A172 (cell line): Measurements from ENCODE around the gene IGSF21. TPM values are rescaled to one million over a fixed set of nuclear protein-coding genes. Genes with fewer than 3 reads are reported as not detected.

Experiments
- DNase-seq: peaks from one replicate; pipeline ENCODE4 v3.0.0-alpha.2; 2015; ENCODE audit warnings: low spot score
- total RNA-seq: library from RNA; depleted of rRNA; stranded (reverse); fragments of >200 nt; shearing (Covaris generic); gene quantifications from 2 replicates; pipeline ENCODE4 v1.2.3, GENCODE V29; 2014

Gene IGSF21
- total RNA-seq, 1 experiment from 2014 or later: not detected

DNA sequence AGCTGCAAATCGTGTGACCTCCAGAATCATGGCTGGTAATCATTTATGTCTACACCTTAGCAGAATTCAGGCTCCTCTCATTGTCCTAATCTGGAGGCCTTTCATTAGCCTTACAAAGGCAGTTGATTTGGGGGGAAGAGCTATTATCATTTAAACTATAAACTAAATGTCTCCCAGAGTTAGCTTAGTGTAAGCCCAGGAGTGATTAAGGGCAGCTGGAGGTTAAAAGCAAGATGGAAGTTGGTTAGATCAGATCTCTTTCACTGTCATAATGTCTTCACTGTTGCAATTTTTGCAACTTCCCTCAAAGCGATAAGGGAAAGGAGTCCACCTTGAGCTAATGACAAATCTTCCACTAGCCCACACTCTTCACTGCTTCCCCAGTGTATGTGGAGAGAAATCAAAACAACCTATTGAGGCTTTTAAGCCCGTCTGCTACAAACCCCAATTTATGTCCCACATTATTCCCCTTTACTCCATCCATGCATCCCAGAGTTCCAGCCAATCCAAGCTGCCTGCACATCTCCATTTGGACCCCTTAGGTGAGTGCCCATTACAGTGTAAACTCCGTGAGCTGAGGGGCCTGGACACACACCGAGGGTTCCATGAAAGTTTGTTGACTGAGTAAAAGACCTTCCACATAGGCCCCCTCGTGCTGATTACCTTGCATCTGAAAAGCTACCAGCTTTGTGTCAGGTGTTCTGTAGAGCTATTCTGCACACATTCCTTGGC, 311.7 kb downstream of the IGSF21 start:
- DNase-seq: no peak

DNA sequence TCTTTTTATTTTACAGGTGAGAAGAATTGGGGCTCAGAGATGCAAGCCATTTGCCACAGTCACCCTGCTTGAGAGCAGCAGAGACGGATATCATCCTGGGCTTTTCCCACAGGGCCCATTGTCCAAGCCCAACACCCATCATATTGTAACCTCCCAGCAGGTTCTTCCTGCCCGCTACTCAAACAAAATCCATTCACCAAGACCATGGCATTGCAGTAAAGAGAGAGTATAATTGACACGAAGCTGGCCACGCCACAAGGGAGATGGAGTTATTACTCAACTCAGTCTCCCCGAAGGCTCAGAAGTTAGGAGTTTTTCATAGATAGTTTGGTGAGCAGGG, 312.2 kb downstream of the IGSF21 start:
- no peak for DNase-seq

DNA sequence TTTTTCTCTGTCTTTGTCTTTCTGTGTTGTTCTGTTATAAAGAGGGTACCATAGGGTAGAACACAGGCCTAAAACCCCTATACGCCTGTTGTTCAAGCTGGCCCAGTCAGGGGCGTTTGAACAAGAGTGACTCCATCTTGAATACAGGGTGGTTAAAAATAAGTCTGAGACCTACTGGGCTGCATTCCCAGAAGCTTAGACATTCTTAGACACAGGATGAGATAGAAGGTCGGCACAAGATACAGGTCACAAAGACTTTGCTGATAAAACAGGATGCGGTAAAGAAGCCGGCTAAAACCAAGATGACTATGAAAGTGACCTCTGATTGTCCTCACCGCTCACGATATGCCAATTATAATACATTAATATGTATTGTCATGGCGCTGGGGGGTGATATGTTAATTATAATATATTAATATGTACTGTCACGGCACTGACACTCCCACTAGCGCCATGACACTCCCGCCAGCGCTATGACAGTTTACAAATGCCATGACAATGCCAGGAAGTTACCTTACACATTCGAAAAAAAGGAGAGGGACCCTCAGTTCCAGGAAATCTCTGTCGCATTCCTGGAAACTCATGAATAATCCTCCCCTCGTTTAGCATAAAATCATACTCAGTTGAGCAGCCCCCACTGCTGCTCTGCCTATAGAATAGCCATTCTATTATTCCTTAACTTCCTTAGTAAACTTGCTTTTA, 314.6 kb downstream of the IGSF21 start:
- DNase-seq: no peak

DNA sequence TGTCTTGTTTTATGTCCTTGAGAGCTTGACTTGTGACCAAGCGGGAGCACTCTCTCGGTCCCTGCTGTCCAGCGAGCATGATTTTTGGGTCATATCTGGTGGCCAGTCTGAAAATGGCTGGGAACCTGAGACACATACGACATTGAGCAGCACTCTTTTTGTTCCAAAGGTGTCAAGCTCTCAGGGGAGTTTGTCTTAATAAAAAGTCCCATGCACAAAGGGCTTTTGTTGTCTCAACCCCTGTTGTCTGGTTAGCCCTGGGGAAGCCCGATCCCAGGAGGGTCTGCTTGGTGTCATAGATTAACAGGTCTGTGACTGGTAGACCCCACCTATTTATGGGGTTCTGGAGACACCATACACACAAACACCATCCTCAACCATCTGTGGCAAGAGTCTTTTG, 315.4 kb downstream of the IGSF21 start:
- no peak for DNase-seq

DNA sequence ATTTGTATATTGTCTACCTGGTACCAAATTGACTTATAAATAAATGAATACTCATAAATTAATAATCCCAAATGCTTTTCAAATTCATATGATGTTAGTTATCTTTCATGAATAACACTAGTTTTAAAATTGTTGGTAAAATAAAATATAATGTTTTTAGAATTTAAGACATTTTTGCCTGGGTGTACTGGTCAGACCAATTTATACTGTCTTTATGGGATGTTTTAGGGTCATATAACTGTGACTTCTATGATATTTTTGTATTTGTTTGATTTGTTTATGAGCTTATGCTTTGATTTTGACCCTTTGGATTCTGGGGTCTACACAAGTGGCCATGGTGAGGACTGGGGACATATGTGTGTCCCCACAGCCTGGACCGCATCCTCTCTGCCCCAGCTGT, 319.0 kb downstream of the IGSF21 start:
- no peak for DNase-seq
